Measurements from ENCODE around the gene NFATC1.

DNA sequence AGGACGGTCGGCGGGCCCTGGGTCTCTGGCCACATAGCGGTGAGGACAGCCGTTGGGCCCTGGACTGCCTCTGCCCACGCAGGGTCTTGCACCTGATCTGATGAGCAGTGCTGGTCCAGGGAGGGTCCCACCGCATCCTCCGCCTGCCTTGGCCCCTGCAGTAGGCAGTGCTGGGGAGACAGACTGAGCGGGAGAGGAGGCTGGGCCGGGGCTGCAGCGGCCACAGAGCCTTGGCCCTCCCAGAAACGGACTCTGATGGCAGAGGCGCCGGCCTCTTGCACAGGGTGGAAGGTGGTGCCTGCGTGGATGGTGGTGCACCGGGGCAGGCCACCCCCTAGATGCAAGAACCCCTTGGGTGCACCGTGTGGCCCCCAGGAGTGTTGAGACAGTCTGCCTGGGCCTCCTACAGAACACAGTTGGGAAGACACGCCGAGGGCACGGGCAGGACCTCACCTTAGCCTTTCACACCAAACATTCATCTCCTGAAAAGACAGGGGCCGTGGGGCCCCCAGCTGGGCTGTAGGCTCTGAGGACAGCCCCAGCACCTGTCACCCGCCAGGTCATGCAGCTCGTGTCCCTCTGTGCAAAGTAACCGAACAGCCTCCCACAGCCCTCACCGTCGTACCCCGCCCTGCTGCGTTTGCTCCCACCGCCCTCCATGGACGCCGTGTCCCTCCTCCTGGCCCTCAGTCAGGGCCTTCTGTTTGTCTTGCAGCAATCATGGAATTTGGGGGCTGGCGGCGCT is 36.8 kb downstream of the NFATC1 start:
- TF ChIP-seq, protein P1, sequence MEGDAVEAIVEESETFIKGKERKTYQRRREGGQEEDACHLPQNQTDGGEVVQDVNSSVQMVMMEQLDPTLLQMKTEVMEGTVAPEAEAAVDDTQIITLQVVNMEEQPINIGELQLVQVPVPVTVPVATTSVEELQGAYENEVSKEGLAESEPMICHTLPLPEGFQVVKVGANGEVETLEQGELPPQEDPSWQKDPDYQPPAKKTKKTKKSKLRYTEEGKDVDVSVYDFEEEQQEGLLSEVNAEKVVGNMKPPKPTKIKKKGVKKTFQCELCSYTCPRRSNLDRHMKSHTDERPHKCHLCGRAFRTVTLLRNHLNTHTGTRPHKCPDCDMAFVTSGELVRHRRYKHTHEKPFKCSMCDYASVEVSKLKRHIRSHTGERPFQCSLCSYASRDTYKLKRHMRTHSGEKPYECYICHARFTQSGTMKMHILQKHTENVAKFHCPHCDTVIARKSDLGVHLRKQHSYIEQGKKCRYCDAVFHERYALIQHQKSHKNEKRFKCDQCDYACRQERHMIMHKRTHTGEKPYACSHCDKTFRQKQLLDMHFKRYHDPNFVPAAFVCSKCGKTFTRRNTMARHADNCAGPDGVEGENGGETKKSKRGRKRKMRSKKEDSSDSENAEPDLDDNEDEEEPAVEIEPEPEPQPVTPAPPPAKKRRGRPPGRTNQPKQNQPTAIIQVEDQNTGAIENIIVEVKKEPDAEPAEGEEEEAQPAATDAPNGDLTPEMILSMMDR (IDR thresholded peaks at IDR 0.05): no peak
- no peak for TF ChIP-seq POLR2A (IDR thresholded peaks at IDR 0.05)

All from thyroid gland (tissue), 4 donors.